Activated CD4-positive, alpha-beta T cell treated with anti-CD3 and anti-CD28 coated beads for 1 hour (primary cell): ENCODE results near the gene GAS6.

ENCODE experiments used
- DNase-seq: peaks from one replicate; pipeline ENCODE4 v3.0.0-alpha.2; 2020

The GAS6 gene

GRCh38 chr13:113817860-113818691 lies 45.8 kb downstream of the GAS6 start:
- no peak for DNase-seq

DNA sequence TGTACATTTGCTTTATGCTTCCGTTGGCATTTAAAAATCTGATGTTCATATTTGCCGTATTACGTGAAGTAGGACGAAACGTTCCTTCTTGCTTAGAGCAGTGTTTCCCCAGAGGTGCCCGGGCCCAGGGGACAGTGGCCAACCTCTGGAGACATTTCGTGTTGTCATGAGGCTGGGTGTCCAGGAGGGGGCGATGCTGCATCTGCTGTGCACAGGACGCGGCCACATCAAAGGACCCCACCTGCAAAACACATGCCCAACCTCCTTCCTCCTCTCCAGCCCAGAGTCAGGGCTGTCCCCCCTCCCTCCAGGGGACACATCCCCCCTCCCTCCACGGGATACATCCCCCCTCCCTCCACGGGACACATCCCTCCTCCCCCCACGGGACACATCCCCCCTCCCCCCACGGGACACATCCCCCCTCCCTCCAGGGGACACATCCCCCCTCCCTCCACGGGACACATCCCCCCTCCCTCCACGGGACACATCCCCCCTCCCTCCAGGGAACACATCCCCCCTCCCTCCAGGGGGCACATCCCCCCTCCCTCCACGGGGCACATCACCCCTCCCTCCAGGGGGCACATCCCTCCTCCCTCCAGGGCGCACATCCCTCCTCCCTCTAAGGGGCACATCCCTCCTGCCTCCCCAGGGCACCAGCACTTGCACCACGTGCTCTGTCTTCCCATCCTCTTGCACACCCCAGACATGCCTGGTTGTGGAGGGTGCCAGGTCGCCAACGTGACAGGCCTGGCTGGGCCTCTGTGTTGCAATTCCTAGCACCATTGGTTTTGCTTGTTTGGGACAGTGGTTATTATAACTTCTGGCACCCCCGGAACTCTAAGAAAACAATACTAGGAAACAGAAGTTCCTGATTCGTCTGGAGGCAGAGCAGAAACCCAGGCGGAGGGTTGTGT lies 46.7 kb downstream of the GAS6 start:
- peak; percentile 75 for DNase-seq

DNA sequence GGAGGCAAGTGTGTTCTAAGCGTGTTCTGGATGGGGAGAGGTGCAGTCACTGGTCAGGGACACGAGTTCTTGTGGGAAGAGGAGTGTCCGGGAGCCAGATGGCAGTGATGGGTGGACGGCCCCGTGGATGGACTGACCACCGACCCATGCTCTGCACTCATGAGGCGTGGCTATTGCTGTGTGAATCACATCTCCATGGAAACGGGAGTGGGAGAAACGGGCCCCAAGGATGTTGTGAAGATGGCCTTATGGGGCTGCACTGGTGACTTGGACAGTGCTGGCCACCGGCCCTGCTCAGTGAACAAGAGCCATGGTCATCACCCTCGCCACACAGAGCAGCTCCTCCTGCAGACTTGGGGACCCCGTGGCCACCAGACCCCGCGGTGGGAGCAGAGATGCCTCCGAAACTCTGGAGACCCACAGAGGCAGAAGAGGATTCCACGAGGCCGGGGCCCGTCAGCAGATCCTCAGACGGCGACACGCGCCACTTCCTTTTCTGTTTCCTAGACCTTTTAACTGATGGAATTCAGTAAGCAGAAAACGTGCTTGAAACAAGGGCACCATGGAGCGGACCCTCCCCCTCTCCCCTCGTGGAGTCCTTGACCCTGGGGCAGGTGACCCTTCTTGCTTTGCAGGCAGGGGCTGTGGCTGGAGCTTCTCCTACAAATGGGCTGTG lies 47.5 kb downstream of the GAS6 start:
- no peak for DNase-seq

DNA sequence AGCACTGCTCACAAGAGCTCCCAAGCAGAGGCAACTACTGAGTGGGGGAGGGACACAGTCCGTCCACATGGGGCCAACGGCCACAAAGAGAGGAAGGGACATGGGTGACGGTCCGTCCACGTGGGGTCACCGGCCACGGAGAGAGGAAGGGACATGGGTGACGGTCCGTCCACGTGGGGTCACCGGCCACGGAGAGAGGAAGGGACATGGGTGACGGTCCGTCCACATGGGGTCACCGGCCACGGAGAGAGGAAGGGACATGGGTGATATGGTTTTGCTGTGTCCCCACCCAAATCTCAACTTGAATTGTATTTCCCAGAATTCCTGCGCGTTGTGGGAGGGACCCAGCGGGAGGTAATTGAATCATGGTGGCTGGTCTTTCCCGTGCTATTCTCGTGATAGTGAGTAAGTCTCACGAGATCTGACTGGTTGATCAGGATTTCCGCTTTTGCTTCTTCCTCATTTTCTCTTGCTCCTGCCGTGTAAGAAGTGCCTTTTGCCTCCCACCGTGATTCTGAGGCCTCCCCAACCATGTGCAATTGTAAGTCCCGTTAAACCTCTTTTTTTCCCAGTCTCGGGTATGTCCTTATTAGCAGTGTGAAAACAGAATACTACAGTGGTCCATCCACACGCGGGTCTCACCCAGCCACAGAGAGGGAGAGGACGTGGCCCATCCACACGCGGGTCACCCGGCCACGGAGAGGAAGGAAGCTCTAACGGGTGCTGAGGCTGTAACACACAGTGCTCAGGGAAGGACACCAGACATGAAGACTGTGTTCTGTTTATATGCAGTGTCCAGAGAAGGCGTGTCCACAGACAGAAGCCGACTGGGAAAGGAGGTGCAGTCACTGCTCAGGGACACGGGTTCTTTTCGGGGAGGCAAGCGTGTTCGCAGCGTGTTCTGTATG lies 48.5 kb downstream of the GAS6 start:
- DNase-seq = no peak

GRCh38 chr13:113814435-113814821 lies 49.4 kb downstream of the GAS6 start:
- DNase-seq = no peak

DNA sequence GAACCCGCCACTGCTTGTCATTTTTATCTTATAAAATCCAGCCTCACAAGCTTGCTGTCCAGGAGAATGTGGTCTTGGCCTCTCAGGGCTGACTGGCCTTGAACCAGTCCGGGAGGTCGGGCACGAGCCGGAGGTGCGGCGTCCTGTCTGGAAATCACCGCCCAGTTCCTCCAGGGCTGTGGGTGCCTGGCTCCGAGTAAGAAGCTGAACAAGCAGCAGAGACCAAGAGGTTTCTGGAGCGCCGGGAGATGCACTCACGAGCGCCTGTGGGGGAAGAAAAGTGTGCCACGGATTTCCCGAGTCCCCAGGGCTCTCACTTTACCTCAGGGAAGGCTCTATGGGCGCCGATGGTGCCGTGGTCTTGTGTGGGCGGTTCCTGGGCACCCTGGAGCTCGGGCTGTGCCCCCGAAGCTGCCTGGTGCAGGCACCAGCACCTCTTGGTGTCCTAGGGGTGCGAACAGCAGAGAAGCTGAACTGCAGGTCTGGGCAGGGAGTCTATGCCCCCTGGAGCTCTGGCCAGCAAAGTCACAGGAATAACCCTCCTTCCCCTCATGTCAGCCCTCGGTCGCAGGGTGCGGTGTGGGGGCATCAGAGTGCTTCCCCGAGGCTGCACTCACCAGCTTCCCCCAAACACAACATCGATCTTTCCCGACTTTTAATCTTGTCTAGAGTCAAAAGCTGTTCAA lies 50.0 kb downstream of the GAS6 start:
- no peak for DNase-seq

DNA sequence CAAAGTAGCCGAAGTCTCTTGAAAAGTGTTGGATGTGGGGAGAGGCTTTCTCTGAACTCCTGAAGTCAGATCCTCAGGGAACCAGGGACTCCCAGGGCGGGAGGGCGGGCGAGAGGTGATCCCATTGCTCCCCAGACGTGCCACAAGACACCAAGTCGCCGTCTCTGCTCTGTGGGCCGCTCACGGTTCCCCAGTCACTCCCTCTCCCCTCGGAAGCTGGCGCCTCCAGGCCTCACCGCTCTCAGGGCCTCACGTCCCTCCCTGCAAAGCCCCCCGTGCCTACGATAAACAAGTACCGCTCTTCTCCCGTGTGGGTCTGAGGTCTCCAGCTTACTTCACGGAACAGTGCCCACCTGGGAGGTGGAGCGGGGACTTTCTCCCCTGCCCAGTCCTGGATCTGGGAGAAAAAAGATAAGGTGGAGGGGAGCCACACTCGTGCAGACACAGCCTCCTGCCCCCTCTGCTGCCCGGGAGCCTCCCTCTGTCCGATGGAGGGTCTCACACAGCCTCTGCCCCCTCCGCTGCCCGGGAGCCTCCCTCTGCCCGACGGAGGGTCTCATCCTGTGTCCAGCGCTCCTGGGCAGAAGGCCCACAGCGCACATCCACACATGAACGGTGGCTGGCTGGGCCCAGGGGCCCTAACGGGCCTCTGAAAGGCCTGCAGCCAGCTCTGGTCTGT lies 50.7 kb downstream of the GAS6 start:
- DNase-seq = no peak

GRCh38 chr13:113812178-113813040 lies 51.5 kb downstream of the GAS6 start:
- no peak for DNase-seq

DNA sequence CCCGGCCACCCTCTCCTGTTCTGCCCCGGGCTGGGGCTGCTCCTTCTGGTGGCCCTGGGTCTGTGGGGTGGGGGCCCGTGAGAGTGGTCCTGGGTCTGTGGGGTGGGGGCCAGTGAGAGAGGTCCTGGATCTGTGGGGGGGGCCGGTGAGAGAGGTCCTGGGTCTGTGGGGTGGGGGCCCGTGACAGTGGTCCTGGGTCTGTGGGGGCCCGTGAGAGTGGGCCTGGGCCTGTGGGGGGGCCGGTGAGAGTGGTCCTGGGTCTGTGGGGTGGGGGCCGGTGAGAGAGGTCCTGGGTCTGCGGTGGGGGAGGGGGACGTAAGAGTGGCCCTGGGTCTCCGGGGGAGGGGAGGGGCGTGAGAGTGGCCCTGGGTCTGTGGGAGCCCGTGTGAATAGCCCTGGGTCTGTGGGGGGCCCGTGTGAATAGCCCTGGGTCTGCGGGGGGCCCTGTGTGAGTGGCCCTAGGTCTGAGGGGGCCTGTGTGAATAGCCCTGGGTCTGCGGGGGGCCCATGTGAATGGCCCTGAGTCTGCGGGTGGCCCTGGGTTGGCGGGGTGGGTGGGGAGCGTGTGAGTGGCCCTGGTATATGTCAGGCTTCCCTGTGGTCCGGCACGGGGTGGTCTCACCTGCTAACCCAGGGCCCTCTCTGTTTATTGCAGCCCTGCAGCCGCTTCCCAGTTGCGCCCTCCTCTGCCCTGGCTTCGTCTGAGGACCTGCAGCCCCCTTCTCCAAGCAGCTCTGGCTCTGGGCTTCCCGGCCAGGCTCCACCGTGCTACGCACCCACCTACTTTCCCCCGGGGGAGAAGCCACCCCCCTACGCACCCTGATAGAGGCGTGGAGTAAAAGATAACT lies 52.6 kb downstream of the GAS6 start:
- DNase-seq = no peak

DNA sequence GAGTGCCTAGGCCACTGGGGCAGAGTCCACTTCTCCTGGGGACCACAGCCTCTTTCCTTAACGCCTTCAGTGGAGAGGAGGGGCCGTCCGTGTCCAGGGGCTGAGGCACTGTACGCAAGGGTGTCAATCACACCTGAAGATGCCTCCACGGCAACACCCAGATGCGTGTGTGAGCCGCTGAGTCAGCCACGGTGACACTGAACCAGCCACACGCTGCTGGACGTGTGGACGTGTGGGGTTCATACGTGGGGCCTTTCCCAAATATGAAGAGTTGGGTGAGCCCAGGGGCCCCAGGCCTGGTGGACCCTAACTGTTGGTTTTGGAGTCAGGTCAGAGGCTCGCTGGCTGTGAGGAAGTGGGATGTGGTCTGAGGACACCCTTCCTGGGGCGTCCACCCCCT lies 53.2 kb downstream of the GAS6 start:
- no peak for DNase-seq

- no peak for DNase-seq
These were observed 53.9 kb downstream of the GAS6 start for GRCh38 chr13:113809934-113810333.

- DNase-seq = no peak
These were observed 55.6 kb downstream of the GAS6 start for GRCh38 chr13:113808058-113808834.

- DNase-seq = no peak
These were observed 57.4 kb downstream of the GAS6 start for GRCh38 chr13:113806526-113806925.

- no peak for DNase-seq
These were observed 57.8 kb downstream of the GAS6 start for GRCh38 chr13:113806104-113806471.

- no peak for DNase-seq
These were observed 58.3 kb downstream of the GAS6 start for GRCh38 chr13:113805431-113806103.

DNA sequence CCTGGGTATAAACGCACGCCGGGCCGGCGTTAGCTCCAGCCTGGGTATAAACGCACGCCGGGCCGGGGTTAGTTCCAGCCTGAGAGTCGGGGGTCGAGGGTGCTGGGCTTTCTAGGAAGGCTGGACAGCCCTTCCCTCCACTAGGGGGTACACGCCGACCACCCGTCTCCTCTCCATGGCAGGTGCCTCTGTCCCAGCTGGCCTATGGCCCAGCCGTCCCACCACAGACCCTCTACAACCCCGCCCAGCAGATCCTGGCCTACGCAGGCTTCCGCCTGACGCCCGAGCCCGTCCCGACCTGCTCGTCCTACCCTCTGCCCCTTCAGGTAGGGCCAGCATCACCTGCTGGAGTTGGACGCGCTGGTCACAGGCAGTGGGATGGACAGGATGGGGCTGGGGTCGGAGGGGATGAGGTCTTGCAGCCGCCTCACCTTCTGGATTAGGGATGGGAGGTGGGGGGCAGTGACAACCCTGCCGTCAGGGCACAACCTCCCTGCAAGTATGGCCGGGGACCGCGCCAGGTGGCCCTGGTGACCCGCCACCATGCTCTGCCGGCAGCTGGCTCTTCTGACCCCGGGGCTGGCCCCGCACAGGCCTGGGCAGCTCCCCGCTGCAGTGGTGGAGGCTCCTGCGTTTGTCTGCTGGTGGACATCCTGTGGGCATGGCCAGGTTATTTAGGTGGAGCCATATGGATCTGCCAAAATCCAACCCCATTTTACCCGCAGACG lies 59.0 kb downstream of the GAS6 start:
- no peak for DNase-seq
